Cerebellar cortex (tissue), 1 donor: ENCODE results near the gene MAGED1.
"Not testable (repeated sequence)": the region's sequence is repeated elsewhere in the genome, so short reads cannot be mapped to it uniquely, and the experiment has no call there.

Experiments used
- DNase-seq: peaks from one replicate; pipeline ENCODE4 v3.0.0-alpha.2; 2015; ENCODE audit warnings: low spot score

MAGED1 gene

GRCh38 chrX:51894697-51895336 lies 1.4 kb downstream of the MAGED1 start:
- peak; percentile 44 for DNase-seq

- DNase-seq = no peak
Measured at GRCh38 chrX:51896626-51897025, 3.2 kb downstream of the MAGED1 start.

- DNase-seq = no peak
Measured at GRCh38 chrX:51899741-51900140, 6.3 kb downstream of the MAGED1 start.

DNA sequence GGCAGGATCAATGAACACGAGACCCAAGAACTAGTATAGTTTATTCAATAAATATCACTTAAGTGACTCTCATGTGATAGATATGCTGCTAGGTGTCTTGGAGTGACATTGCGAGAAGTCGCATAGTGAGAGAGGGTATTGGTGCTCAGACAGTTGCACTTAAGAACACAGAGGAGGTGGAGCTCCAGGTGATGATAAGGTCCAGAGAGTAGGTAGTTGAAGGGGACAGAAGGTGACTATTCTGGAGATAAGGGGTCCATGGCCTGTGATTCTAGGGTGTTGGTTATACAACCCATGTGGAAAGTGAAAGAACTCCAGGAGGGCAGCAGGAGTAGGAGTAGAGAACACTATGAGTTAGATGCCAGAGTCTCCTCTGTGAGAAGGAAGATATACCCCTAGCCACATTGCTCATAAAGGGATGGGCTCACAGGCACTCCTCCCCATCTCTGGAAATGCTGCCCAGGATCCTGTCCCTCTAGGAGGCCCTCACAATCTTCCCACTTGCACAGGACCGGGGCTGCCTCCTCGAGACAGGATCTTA lies 9.2 kb downstream of the MAGED1 start:
- DNase-seq = no peak

- DNase-seq = not testable (repeated sequence)
Measured at GRCh38 chrX:51905152-51905551, 11.7 kb downstream of the MAGED1 start.

- no peak for DNase-seq
Measured at GRCh38 chrX:51905711-51906110, 12.3 kb downstream of the MAGED1 start.

DNA sequence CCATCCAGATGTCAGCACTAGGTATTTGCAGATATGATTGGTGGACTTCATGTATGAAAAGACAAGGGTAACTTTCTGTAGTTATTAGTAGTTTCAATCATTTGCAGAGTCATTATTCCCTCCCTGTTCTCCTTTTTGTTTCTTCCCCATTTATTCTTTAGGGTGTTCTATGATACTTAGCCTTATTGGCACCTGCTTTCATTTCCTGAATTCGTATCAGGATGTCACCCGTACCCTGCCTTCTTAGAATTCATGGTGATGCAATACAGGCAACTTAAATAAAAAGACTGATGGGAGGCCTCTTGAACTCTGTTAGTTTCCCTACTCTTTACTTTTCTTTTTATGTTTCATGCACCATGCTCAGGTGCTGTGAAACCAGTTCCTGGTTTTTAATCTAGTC lies 24.2 kb downstream of the MAGED1 start:
- DNase-seq = no peak

DNA sequence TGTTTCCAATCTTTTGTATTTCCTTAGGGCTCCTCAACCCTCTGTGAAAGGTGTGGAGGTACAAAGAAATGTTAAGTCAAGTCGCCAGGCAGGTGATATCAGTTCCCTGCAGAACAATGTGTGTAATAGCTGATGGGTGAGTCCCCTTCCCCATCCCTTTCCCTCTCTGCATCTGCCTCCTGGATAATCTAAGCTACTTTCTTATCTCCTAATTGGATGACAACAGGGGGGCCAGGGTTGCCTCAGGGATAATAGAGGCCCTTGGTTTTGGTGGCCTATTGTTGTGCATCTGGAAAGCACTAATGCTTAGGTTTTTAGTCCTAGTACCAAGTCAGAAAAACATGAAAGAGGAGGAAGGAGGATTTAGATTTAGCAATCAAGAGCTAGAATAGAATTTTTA lies 29.1 kb downstream of the MAGED1 start:
- DNase-seq = no peak

DNA sequence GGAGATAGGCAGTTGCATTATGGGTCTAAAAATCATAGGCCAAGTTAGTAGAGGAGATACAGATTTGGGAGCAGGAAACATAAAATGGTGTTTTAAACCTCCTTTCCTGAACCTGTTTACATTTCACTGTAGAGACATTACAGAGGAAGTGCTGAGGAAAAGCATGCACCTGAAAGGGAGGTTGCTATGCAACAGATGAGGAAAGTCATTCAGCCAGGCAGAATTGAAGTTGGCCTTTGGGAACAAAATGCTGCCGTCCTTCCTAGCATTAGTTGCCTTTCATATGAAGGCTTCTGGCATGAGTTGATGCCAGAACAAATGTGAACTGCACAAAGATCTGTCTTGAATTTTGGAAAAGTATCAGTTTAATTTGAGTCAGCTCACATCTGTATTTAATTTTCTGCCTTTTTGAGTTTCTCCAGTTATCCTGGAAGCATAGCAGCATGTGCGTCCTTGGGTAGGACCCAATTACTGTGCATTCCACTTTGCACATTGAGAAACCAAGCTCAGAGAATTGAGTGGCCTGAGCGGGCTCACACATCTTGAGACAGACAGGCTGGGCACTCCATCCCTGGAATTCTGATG lies 38.2 kb downstream of the MAGED1 start:
- DNase-seq = no peak
